Liver (tissue), 3 donors: ENCODE data around the gene CDH13.

Source experiments
- CTCF ChIP-seq: fragments of 150-350 bp; IDR thresholded peaks from 2 replicates; pipeline ENCODE4 v1.5.1; 2017; ENCODE audit warnings: improper control_type of control experiment, low read depth, low read length; ENCODE audit not compliant: missing input control
- FOXA2 ChIP-seq: IDR thresholded peaks from 2 replicates; pipeline ENCODE4 v1.6.1; 2016; ENCODE audit warnings: antibody characterized with exemption
- MAX ChIP-seq: IDR thresholded peaks from 2 replicates; pipeline ENCODE4 v1.6.1; 2016; ENCODE audit warnings: antibody characterized with exemption
- RAD21 ChIP-seq, 2 donors: IDR thresholded peaks; 2 replicates each; pipeline ENCODE4 v1.6.1; 2016; ENCODE audit warnings: antibody characterized with exemption in 2 of 2, mild to moderate bottlenecking in 2 of 2
- TF ChIP-seq, protein P1 (sequence below): IDR thresholded peaks from 2 replicates; pipeline ENCODE4 v1.6.1; 2016; ENCODE audit warnings: antibody characterized with exemption
- donor health status: healthy.
- donor health status: healthy.

DNA sequence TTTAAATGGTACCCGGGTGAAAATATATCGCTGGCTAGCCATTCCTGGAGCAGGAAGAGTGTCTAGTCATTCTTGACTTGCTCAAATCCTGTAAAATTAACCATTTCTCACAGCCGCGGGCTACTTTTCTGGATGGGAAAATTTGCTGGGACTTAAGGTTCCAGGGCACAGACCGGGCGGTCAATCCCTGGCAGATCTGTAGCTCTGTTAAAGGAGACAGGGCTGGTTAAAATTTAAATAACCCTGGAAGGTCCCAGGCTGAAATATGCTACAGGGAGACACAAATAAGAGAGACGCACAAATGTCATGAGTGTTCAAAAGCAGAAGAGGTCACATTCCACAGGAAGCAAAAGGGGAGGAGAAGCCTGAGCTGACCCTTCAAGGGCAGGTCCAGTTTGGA is 951.4 kb downstream of the CDH13 start:
- TF ChIP-seq CTCF, result no peak
- no peak for TF ChIP-seq MAX
- TF ChIP-seq RAD21 (IDR thresholded peaks at IDR 0.05), result no peak
- TF ChIP-seq, protein P1, sequence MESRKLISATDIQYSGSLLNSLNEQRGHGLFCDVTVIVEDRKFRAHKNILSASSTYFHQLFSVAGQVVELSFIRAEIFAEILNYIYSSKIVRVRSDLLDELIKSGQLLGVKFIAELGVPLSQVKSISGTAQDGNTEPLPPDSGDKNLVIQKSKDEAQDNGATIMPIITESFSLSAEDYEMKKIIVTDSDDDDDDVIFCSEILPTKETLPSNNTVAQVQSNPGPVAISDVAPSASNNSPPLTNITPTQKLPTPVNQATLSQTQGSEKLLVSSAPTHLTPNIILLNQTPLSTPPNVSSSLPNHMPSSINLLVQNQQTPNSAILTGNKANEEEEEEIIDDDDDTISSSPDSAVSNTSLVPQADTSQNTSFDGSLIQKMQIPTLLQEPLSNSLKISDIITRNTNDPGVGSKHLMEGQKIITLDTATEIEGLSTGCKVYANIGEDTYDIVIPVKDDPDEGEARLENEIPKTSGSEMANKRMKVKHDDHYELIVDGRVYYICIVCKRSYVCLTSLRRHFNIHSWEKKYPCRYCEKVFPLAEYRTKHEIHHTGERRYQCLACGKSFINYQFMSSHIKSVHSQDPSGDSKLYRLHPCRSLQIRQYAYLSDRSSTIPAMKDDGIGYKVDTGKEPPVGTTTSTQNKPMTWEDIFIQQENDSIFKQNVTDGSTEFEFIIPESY, result no peak
- TF ChIP-seq FOXA2, result no peak
